Stomach smooth muscle (tissue), 2 donors: ENCODE measurements around the gene RNH1.

Experiments
- H3K27ac ChIP-seq: one replicate; pipeline ENCODE4 v1.7.0; 2013; ENCODE audit warnings: mild to moderate bottlenecking, low read length, inconsistent platforms
- H3K27me3 ChIP-seq, 2 donors: one replicate each; pipeline ENCODE4 v1.7.0; 2013; ENCODE audit warnings: low read length in 2 of 2; ENCODE audit not compliant: insufficient read depth in 2 of 2, control insufficient read depth in 1 of 2
- H3K36me3 ChIP-seq, 2 donors: one replicate each; pipeline ENCODE4 v1.7.0; 2013; ENCODE audit warnings: low read length in 2 of 2; ENCODE audit not compliant: control insufficient read depth in 2 of 2, insufficient read depth in 2 of 2
- H3K4me1 ChIP-seq: one replicate; pipeline ENCODE4 v1.7.0; 2013; ENCODE audit warnings: low read length; ENCODE audit not compliant: control insufficient read depth, insufficient read depth
- H3K4me3 ChIP-seq, 2 donors: one replicate each; pipeline ENCODE4 v1.7.0; 2013; ENCODE audit warnings: low read length in 2 of 2
- H3K9ac ChIP-seq, 2 donors: one replicate each; pipeline ENCODE4 v1.7.0; 2013; ENCODE audit warnings: low read length in 2 of 2, mild to moderate bottlenecking in 1 of 2
- H3K9me3 ChIP-seq, 2 donors: one replicate each; pipeline ENCODE4 v1.7.0; 2013; ENCODE audit warnings: low read length in 2 of 2; ENCODE audit not compliant: control insufficient read depth in 2 of 2
- donor health status: healthy.
- donor health status: Pancreatic carcinoma.

Gene RNH1

GRCh38 chr11:452916-453527 lies 54.0 kb downstream of the RNH1 start:
- no peak overlapping the region for H3K4me3 ChIP-seq
- H3K9ac ChIP-seq, result no peak overlapping the region
- H3K36me3 ChIP-seq, result peaks cover 4 to 13% of the 10 kb centered on the region in 2 donors
- peaks cover 29% of the 10 kb centered on the region for H3K4me1 ChIP-seq
- no peaks in the 10 kb centered on the region for H3K27me3 ChIP-seq
- H3K27ac ChIP-seq, result no peak overlapping the region
- H3K9me3 ChIP-seq, result no peaks in the 10 kb centered on the region

GRCh38 chr11:452203-452744 lies 54.8 kb downstream of the RNH1 start:
- peaks cover 29% of the 10 kb centered on the region for H3K4me1 ChIP-seq
- H3K27me3 ChIP-seq, result no peaks in the 10 kb centered on the region
- H3K9me3 ChIP-seq, result no peaks in the 10 kb centered on the region
- no peak overlapping the region for H3K9ac ChIP-seq
- H3K27ac ChIP-seq, result no peak overlapping the region
- H3K4me3 ChIP-seq, result no peak overlapping the region
- H3K36me3 ChIP-seq, result peaks cover 4 to 13% of the 10 kb centered on the region in 2 donors

- H3K27me3 ChIP-seq, result no peaks in the 10 kb centered on the region
- peaks cover 29% of the 10 kb centered on the region for H3K4me1 ChIP-seq
- no peak overlapping the region for H3K9ac ChIP-seq
- H3K27ac ChIP-seq, result peak overlapping the region; percentile 24
- peak overlapping the region in 1 of 2 donors; percentile 83 for H3K4me3 ChIP-seq
- no peaks in the 10 kb centered on the region for H3K9me3 ChIP-seq
- H3K36me3 ChIP-seq, result peaks cover 4 to 13% of the 10 kb centered on the region in 2 donors
Measured at GRCh38 chr11:451738-452137, 55.3 kb downstream of the RNH1 start.

- Histone ChIP-seq H3K36me3 (peaks cover 4 to 13% of the 10 kb centered on the region in 2 donors), H3K27ac (peak overlapping the region; percentile 70), H3K27me3 (no peaks in the 10 kb centered on the region), H3K4me1 (peaks cover 29% of the 10 kb centered on the region), H3K4me3 (peak overlapping the region; percentile 83), H3K9ac (peak overlapping the region; percentile 74), H3K9me3 (no peaks in the 10 kb centered on the region)
Measured at GRCh38 chr11:450809-451451, 56.1 kb downstream of the RNH1 start.

GRCh38 chr11:449889-450808 lies 56.9 kb downstream of the RNH1 start, which contains the start of gene PTDSS2:
Gene PTDSS2 (plus strand): TSS chr11:450279. CDS start chr11:450456, 177 bp downstream.
- no peaks in the 10 kb centered on the region for H3K9me3 ChIP-seq
- peak within 1 kb of the TSS; percentile 70 for H3K27ac ChIP-seq
- no peaks in the 10 kb centered on the region for H3K27me3 ChIP-seq
- H3K4me1 ChIP-seq, result peaks cover 29% of the 10 kb centered on the region
- peaks cover 4 to 13% of the 10 kb centered on the region in 2 donors for H3K36me3 ChIP-seq
- H3K9ac ChIP-seq, result peak within 1 kb of the TSS; percentile 74
- H3K4me3 ChIP-seq, result peak within 1 kb of the TSS; percentile 83

GRCh38 chr11:447923-448731 lies 58.9 kb downstream of the RNH1 start:
- peak overlapping the region; percentile 82 for H3K27ac ChIP-seq
- peak overlapping the region; percentile 77 to 80 for H3K9ac ChIP-seq
- peak overlapping the region; percentile 80 to 88 for H3K4me3 ChIP-seq
- H3K4me1 ChIP-seq, result peaks cover 29% of the 10 kb centered on the region
- H3K9me3 ChIP-seq, result no peaks in the 10 kb centered on the region
- H3K27me3 ChIP-seq, result peaks cover 0 to 4% of the 10 kb centered on the region in 2 donors
- H3K36me3 ChIP-seq, result peaks cover 3% of the 10 kb centered on the region in 2 donors

- no peaks in the 10 kb centered on the region for H3K9me3 ChIP-seq
- no peaks in the 10 kb centered on the region for H3K36me3 ChIP-seq
- no peak overlapping the region for H3K9ac ChIP-seq
- H3K4me1 ChIP-seq, result peaks cover 25% of the 10 kb centered on the region
- no peak overlapping the region for H3K4me3 ChIP-seq
- H3K27me3 ChIP-seq, result peaks cover 2 to 11% of the 10 kb centered on the region in 2 donors
- no peak overlapping the region for H3K27ac ChIP-seq
Measured at GRCh38 chr11:446891-447290, 60.2 kb downstream of the RNH1 start.

GRCh38 chr11:445765-446588 lies 61.1 kb downstream of the RNH1 start:
- Histone ChIP-seq H3K4me3 (no peak overlapping the region), H3K36me3 (no peaks in the 10 kb centered on the region), H3K27ac (no peak overlapping the region), H3K4me1 (peaks cover 18% of the 10 kb centered on the region), H3K9ac (no peak overlapping the region), H3K9me3 (no peaks in the 10 kb centered on the region), H3K27me3 (peaks cover 7 to 21% of the 10 kb centered on the region in 2 donors)
